Neural progenitor cell (in vitro differentiated cells): ENCODE data around the gene RGS11. TPM values are rescaled to one million over a fixed set of nuclear protein-coding genes. Genes with fewer than 3 reads are reported as not detected.

ENCODE experiments used
- DNase-seq: peaks from one replicate; pipeline ENCODE4 v3.0.0-alpha.2; 2016; ENCODE audit warnings: low spot score
- H2AFZ ChIP-seq: fragments of 200-600 bp; sonication (generic); replicated peaks from 2 replicates; pipeline ENCODE4 v1.6.1; 2016; ENCODE audit warnings: antibody characterized with exemption
- H3F3A ChIP-seq: fragments of 200-600 bp; sonication (generic); 2 replicates; pipeline ENCODE4 v1.6.1; 2016; ENCODE audit warnings: antibody characterized with exemption, low read depth
- H3K27ac ChIP-seq: fragments of 200-600 bp; sonication (generic); 2 replicates; pipeline ENCODE4 v1.5.1; 2016; ENCODE audit warnings: mild to moderate bottlenecking
- H3K27me3 ChIP-seq: fragments of 200-600 bp; sonication (generic); 2 replicates; pipeline ENCODE4 v1.6.1; 2016; ENCODE audit warnings: mild to moderate bottlenecking, moderate library complexity
- H3K36me3 ChIP-seq: fragments of 200-600 bp; sonication (generic); 2 replicates; pipeline ENCODE4 v1.5.1; 2016
- H3K4me1 ChIP-seq: fragments of 200-600 bp; sonication (generic); 2 replicates; pipeline ENCODE4 v1.6.1; 2016; ENCODE audit warnings: mixed run types
- H3K4me2 ChIP-seq: fragments of 200-600 bp; sonication (generic); 2 replicates; pipeline ENCODE4 v1.6.1; 2016
- H3K4me3 ChIP-seq: fragments of 200-600 bp; sonication (generic); 2 replicates; pipeline ENCODE4 v1.5.1; 2016
- H3K79me2 ChIP-seq: fragments of 200-600 bp; sonication (generic); 2 replicates; pipeline ENCODE4 v1.6.1; 2016; ENCODE audit warnings: low read depth
- H3K9ac ChIP-seq: fragments of 200-600 bp; sonication (generic); 2 replicates; pipeline ENCODE4 v1.6.1; 2016
- H3K9me3 ChIP-seq: fragments of 200-600 bp; sonication (generic); 2 replicates; pipeline ENCODE4 v1.5.1; 2016; ENCODE audit warnings: low read depth
- H4K20me1 ChIP-seq: fragments of 200-600 bp; sonication (generic); 2 replicates; pipeline ENCODE4 v1.6.1; 2016; ENCODE audit warnings: low read depth
- H3K27ac Mint-ChIP-seq: 3 replicates; pipeline ENCODE4 v1.8.0; 2021; ENCODE audit warnings: mixed read lengths
- H3K27me3 Mint-ChIP-seq: 2 replicates; pipeline ENCODE4 v1.8.0; 2022; ENCODE audit warnings: low read depth, mild to moderate bottlenecking, inconsistent platforms, moderate library complexity, mixed read lengths; ENCODE audit not compliant: insufficient read depth
- H3K36me3 Mint-ChIP-seq: 3 replicates; pipeline ENCODE4 v1.8.0; 2021; ENCODE audit warnings: mixed read lengths
- H3K4me1 Mint-ChIP-seq: 3 replicates; pipeline ENCODE4 v1.8.0; 2021; ENCODE audit warnings: mixed read lengths
- H3K4me3 Mint-ChIP-seq: 3 replicates; pipeline ENCODE4 v1.8.0; 2021; ENCODE audit warnings: mild to moderate bottlenecking, moderate library complexity, mixed read lengths
- H3K9me3 Mint-ChIP-seq: 3 replicates; pipeline ENCODE4 v1.8.0; 2020; ENCODE audit warnings: mixed read lengths
- CTCF ChIP-seq: fragments of 200-600 bp; sonication (generic); IDR thresholded peaks from 2 replicates; pipeline ENCODE4 v1.5.1; 2017; ENCODE audit warnings: antibody characterized with exemption, mild to moderate bottlenecking
- EZH2 ChIP-seq: fragments of 200-600 bp; sonication (generic); IDR thresholded peaks from 2 replicates; pipeline ENCODE4 v1.6.1; 2017; ENCODE audit warnings: antibody characterized with exemption, mild to moderate bottlenecking, moderate library complexity
- EZH2phosphoT487 ChIP-seq: fragments of 200-600 bp; sonication (generic); IDR thresholded peaks from 2 replicates; pipeline ENCODE4 v1.6.1; 2017; ENCODE audit warnings: antibody characterized with exemption
- total RNA-seq: library from RNA; depleted of rRNA; stranded (reverse); fragments of >200 nt; gene quantifications from 2 replicates; pipeline ENCODE4 v1.2.3, GENCODE V29; 2015; ENCODE audit warnings: low replicate concordance

The RGS11 gene
- total RNA-seq, 1 donor from 2014 or later: 0.52 TPM

- Histone ChIP-seq H3K4me3 (no peak overlapping the region), H3K79me2 (peaks cover 75% of the 10 kb centered on the region), H3K4me2 (no peak overlapping the region), H3F3A (no peaks in the 10 kb centered on the region), H4K20me1 (peaks cover 46% of the 10 kb centered on the region), H3K27me3 (no peaks in the 10 kb centered on the region), H2AFZ (no peak overlapping the region), H3K27ac (no peak overlapping the region), H3K36me3 (no peaks in the 10 kb centered on the region), H3K4me1 (no peaks in the 10 kb centered on the region), H3K9ac (no peak overlapping the region), H3K9me3 (no peaks in the 10 kb centered on the region)
- DNase-seq: no peak
- Mint-ChIP-seq H3K4me1 (peaks cover 5% of the 10 kb centered on the region), H3K4me3 (no peak overlapping the region), H3K36me3 (peaks cover 15% of the 10 kb centered on the region), H3K9me3 (no peaks in the 10 kb centered on the region), H3K27ac (no peak overlapping the region), H3K27me3 (no peaks in the 10 kb centered on the region)
- TF ChIP-seq EZH2phosphoT487: no peak
- TF ChIP-seq EZH2: no peak
- TF ChIP-seq CTCF: no peak
Measured at GRCh38 chr16:245105-245504, 30.6 kb downstream of the RGS11 start.

GRCh38 chr16:243348-243747 lies 32.4 kb downstream of the RGS11 start:
- no peak for DNase-seq
- Histone ChIP-seq H3K36me3 (no peaks in the 10 kb centered on the region), H3K27ac (no peak overlapping the region), H3K4me2 (no peak overlapping the region), H3K4me1 (no peaks in the 10 kb centered on the region), H2AFZ (no peak overlapping the region), H3K79me2 (peaks cover 90% of the 10 kb centered on the region), H3K9ac (no peak overlapping the region), H3K27me3 (no peaks in the 10 kb centered on the region), H3F3A (no peaks in the 10 kb centered on the region), H4K20me1 (peaks cover 48% of the 10 kb centered on the region), H3K9me3 (no peaks in the 10 kb centered on the region), H3K4me3 (no peak overlapping the region)
- Mint-ChIP-seq H3K4me1 (peaks cover 10% of the 10 kb centered on the region), H3K9me3 (no peaks in the 10 kb centered on the region), H3K27me3 (no peaks in the 10 kb centered on the region), H3K36me3 (peaks cover 20% of the 10 kb centered on the region), H3K27ac (no peak overlapping the region), H3K4me3 (no peak overlapping the region)
- TF ChIP-seq CTCF: no peak
- TF ChIP-seq EZH2: no peak
- TF ChIP-seq EZH2phosphoT487: no peak

- no peaks in the 10 kb centered on the region for H3K9me3 ChIP-seq
- Mint-ChIP-seq H3K36me3 (peaks cover 19% of the 10 kb centered on the region), H3K9me3 (no peaks in the 10 kb centered on the region), H3K4me1 (peaks cover 12% of the 10 kb centered on the region), H3K4me3 (no peak overlapping the region), H3K27me3 (no peaks in the 10 kb centered on the region), H3K27ac (no peak overlapping the region)
- no peak for DNase-seq
- H3K27ac ChIP-seq: no peak overlapping the region
- no peak overlapping the region for H3K4me3 ChIP-seq
- H4K20me1 ChIP-seq: peaks cover 39% of the 10 kb centered on the region
- H3K4me1 ChIP-seq: no peaks in the 10 kb centered on the region
- H3F3A ChIP-seq: peaks cover 2% of the 10 kb centered on the region
- H3K79me2 ChIP-seq: peaks cover 96% of the 10 kb centered on the region
- no peak overlapping the region for H2AFZ ChIP-seq
- no peak for TF ChIP-seq CTCF
- no peak for TF ChIP-seq EZH2
- TF ChIP-seq EZH2phosphoT487: no peak
- no peaks in the 10 kb centered on the region for H3K27me3 ChIP-seq
- H3K36me3 ChIP-seq: no peaks in the 10 kb centered on the region
- H3K4me2 ChIP-seq: no peak overlapping the region
- no peak overlapping the region for H3K9ac ChIP-seq
Measured at GRCh38 chr16:242281-242680, 33.5 kb downstream of the RGS11 start.
